Spleen (tissue), 7 donors: Measurements from ENCODE around the gene EXTL2.

Experiments used
- CTCF ChIP-seq, 11 experiments: fragments of 200-600 bp in 7 of 11; fragments of 450-650 bp in 4 of 11; sonication (generic) in 4 of 11; IDR thresholded peaks in 8 of 11; conservative IDR thresholded peaks in 3 of 11; 1 replicate in 7 of 11; 2 replicates in 4 of 11; pipeline versions ENCODE4 v1.4.0 to v1.8.0; 2016 to 2021; ENCODE audit warnings: antibody characterized with exemption in 11 of 11, inconsistent platforms in 4 of 11, mild to moderate bottlenecking in 1 of 11
- POLR2A ChIP-seq, 3 donors: fragments of 450-650 bp; IDR thresholded peaks; one replicate each; pipeline ENCODE4 v1.5.1; 2017; ENCODE audit warnings: antibody characterized with exemption in 3 of 3, mild to moderate bottlenecking in 1 of 3
- POLR2AphosphoS5 ChIP-seq, 3 donors: sonication (generic); formaldehyde crosslinking; IDR thresholded peaks; one replicate each; pipeline ENCODE4 v1.5.1; 2017; ENCODE audit warnings: antibody characterized with exemption in 3 of 3
- donor health status: DM: no; HTN: no; CAD: no; lungs with moderate emphysema.
- donor health status: DM: no; HTN: no; CAD: no.
- donor health status: DM: no; HTN: no; CAD: no.

DNA sequence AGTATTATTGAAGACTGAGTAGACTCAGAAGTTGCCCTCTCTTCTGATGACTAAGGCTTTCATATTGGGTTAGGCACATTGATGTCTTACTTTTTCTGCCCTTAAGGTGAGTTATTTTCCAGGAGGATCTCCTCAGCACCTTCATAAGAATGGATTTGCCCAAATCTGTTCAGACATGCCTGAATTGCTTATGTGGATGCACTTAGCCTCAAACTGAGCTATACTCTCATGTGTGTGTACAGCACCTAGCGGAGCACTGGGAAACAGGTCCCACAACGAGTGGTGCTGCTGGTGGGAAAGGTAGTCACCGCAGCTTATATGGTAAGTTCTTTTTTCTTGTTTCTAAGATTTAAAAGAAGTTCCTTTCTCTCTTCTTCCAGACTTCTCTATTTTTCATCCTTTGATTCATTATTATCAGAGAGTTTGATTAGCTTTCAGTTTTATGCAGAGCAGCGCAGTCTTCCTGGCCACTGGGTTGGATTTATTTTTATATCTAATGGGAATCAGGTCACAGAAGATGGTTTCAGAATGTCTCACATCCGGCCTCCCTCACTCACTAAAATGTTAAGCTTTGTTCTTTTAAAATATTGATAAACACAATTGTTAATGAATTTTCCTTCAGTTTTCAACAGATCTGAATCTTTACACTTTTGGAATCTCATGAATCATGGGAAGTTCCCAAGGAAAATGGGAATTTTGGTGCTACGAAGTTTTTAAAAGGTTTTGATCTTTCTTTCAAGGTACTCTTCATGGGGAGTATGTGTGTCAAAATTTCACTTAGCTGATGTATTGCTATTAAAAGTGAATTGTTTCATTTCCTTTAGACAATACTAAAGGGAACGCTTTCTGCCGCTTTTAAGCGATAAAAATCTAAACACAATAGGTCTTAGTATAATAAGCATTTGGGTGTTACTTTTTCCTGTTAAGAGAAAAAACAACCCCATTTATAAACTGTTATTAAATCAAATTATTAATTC is 58.5 kb downstream of the EXTL2 start:
- TF ChIP-seq POLR2A (IDR thresholded peaks at IDR 0.05): no peak
- no peak for TF ChIP-seq POLR2AphosphoS5 (IDR thresholded peaks at IDR 0.05)
- TF ChIP-seq CTCF (IDR thresholded peaks at IDR 0.05 in 8 of 11, conservative IDR thresholded peaks at IDR 0.05 in 3 of 11): no peak
